ENCODE data around the gene ME3.

- no peak for TF ChIP-seq CTCF (conservative IDR thresholded peaks at IDR 0.05; ENCODE audit: low read length)
- no peak for TF ChIP-seq EZH2phosphoT487 (IDR thresholded peaks at IDR 0.05; ENCODE audit: borderline replicate concordance, low read depth, low read length)
These were observed 124.7 kb downstream of the ME3 start for GRCh38 chr11:86547727-86548126.
